ENCODE measurements around the gene CLCF1. TPM values are rescaled to one million over a fixed set of nuclear protein-coding genes. Genes with fewer than 3 reads are reported as not detected.

The CLCF1 gene
- total RNA-seq, 4 donors from 2014 or later = 1.8 to 46.4 (median 5.8) TPM

DNA sequence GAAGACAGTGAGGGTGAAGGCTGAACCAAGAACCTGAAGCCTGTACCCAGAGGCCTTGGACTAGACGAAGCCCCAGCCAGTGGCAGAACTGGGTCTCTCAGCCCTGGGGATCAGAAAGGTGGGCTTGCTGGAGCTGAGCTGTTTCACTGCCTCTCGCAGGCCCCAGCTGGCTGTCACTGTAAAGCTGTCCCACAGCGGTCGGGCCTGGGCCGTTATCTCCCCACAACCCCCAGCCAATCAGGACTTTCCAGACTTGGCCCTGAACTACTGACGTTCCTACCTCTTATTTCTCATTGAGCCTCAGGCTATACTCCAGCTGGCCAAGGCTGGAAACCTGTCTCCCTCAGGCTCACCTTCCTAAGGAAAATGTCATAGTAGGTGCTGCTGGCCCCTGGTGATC, 24.1 kb upstream of the CLCF1 start:
- intact Hi-C loops (cut with DNase I; ENCODE audit: low total_unique reads) (no loop called here), in situ Hi-C loops (cut with MboI; ENCODE audit: low pct_ligation_motif_present in 1 of 4, low pct_unique_long_range_greater_than_20kb in 1 of 4, low sequenced_read_pairs in 3 of 4) (loop anchor here in 3 of 4 donors (10.0 to 25.0 kb wide), 2 partner anchors 87 to 135 kb away; partner anchors contain the start of genes AIP (in 2 of the 3) and GRK2 (in 1 of the 3))
- Histone ChIP-seq H3K4me3 (no peak overlapping the region), H3K36me3 (peaks cover 0 to 24% (median 9%) of the 10 kb centered on the region in 4 donors), H3K27me3 (no peaks in the 10 kb centered on the region), H3K4me1 (peaks cover 23 to 46% (median 32%) of the 10 kb centered on the region in 4 donors), H3K27ac (no peak overlapping the region), H3K9me3 (no peaks in the 10 kb centered on the region)
- TF ChIP-seq EP300 (IDR thresholded peaks at IDR 0.05; ENCODE audit: low read depth) = no peak
- TF ChIP-seq POLR2AphosphoS5 (IDR thresholded peaks at IDR 0.05) = no peak
- TF ChIP-seq POLR2A (IDR thresholded peaks at IDR 0.05) = peak; percentile 10
- TF ChIP-seq CTCF (IDR thresholded peaks at IDR 0.05) = no peak
- WGBS, 2 donors (ENCODE audit: low coverage in 1 of 2) = 82% methylated on average over 6 of the region's 6 CpGs; no CpG with 5 or more reads in 1 of the 2 donors
- no peak for DNase-seq

DNA sequence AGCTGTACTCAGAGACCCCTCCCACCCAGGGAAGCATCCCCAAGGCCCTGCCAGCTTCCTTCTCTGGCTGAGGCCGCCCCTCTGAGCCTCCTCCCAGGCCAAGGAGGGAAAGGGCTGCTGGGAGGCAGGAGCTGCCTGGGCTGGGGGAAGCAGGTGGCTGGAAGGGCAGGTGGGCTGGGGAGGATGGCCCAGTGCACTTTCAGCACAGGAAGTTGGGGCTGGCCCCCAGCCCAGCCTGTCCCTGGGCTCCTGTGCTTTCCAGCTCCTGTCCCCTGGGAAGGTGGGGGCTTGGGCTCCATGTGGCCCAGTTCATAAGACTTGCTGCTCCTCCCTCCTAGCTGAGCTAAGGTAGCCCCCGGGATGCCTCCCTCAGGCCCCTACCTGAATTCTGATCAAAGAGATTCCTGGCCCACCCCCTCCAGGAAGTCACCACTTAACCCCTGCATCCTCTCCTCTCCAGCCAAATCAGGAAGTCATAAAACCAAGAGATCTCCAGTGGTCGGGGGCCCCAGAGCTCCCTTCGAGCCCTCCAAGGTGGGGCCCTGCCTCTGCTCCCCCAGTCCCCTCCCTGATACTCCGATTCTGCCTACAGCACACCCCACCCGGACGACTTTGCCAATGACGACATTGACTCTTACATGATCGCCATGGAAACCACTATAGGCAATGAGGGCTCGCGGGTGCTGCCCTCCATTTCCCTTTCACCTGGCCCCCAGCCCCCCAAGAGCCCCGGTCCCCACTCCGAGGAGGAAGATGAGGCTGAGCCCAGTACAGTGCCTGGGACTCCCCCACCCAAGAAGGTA, 23.4 kb upstream of the CLCF1 start:
- Histone ChIP-seq H3K36me3 (peaks cover 0 to 24% (median 9%) of the 10 kb centered on the region in 4 donors), H3K4me1 (peaks cover 19 to 43% (median 30%) of the 10 kb centered on the region in 4 donors), H3K4me3 (no peak overlapping the region), H3K27me3 (no peaks in the 10 kb centered on the region), H3K27ac (no peak overlapping the region), H3K9me3 (no peaks in the 10 kb centered on the region)
- WGBS, 2 donors (ENCODE audit: low coverage in 1 of 2) = 58 to 100% methylated on average over 1 to 13 of the region's 13 CpGs
- DNase-seq = no peak
- intact Hi-C loops (cut with DNase I; ENCODE audit: low total_unique reads) = no loop called here
- peak in 1 of 3 donors; percentile 21 for TF ChIP-seq POLR2AphosphoS5 (IDR thresholded peaks at IDR 0.05)
- TF ChIP-seq POLR2A (IDR thresholded peaks at IDR 0.05) = no peak
- in situ Hi-C loops (cut with MboI; ENCODE audit: low pct_ligation_motif_present in 1 of 4, low pct_unique_long_range_greater_than_20kb in 1 of 4, low sequenced_read_pairs in 3 of 4) = loop anchor here in 3 of 4 donors (10.0 to 25.0 kb wide), 2 partner anchors 88 to 134 kb away; partner anchors contain the start of genes AIP (in 2 of the 3) and GRK2 (in 1 of the 3)

DNA sequence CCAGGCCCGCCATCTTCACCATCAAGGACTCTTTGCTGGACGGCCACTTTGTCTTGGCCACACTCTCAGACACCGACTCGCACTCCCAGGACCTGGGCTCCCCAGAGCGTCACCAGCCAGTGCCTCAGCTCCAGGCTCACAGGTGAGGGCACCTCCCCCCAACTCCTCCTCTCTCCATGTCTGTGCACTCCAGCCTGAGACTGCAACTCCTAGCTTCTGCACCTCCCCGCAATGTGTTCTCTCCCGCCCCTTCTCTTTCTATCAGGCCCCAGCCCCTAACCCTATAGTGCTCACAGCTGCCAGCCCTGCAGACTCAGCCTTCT, 22.8 kb upstream of the CLCF1 start:
- no peaks in the 10 kb centered on the region for H3K9me3 ChIP-seq
- no peak for TF ChIP-seq POLR2A (IDR thresholded peaks at IDR 0.05)
- TF ChIP-seq EP300 (IDR thresholded peaks at IDR 0.05; ENCODE audit: low read depth) = no peak
- TF ChIP-seq POLR2AphosphoS5 (IDR thresholded peaks at IDR 0.05) = no peak
- TF ChIP-seq CTCF (IDR thresholded peaks at IDR 0.05) = no peak
- intact Hi-C loops (cut with DNase I; ENCODE audit: low total_unique reads) = no loop called here
- DNase-seq = no peak
- peaks cover 19 to 43% (median 31%) of the 10 kb centered on the region in 4 donors for H3K4me1 ChIP-seq
- no peak overlapping the region for H3K27ac ChIP-seq
- 89% methylated on average over 7 of the region's 7 CpGs; no CpG with 5 or more reads in 1 of the 2 donors for whole genome bisulfite sequencing, 2 donors (ENCODE audit: low coverage in 1 of 2)
- in situ Hi-C loops (cut with MboI; ENCODE audit: low pct_ligation_motif_present in 1 of 4, low pct_unique_long_range_greater_than_20kb in 1 of 4, low sequenced_read_pairs in 3 of 4) = loop anchor here in 3 of 4 donors (10.0 to 25.0 kb wide), 2 partner anchors 89 to 134 kb away; partner anchors contain the start of genes AIP (in 2 of the 3) and GRK2 (in 1 of the 3)
- H3K27me3 ChIP-seq = no peaks in the 10 kb centered on the region
- H3K36me3 ChIP-seq = peaks cover 0 to 24% (median 9%) of the 10 kb centered on the region in 4 donors
- no peak overlapping the region for H3K4me3 ChIP-seq

DNA sequence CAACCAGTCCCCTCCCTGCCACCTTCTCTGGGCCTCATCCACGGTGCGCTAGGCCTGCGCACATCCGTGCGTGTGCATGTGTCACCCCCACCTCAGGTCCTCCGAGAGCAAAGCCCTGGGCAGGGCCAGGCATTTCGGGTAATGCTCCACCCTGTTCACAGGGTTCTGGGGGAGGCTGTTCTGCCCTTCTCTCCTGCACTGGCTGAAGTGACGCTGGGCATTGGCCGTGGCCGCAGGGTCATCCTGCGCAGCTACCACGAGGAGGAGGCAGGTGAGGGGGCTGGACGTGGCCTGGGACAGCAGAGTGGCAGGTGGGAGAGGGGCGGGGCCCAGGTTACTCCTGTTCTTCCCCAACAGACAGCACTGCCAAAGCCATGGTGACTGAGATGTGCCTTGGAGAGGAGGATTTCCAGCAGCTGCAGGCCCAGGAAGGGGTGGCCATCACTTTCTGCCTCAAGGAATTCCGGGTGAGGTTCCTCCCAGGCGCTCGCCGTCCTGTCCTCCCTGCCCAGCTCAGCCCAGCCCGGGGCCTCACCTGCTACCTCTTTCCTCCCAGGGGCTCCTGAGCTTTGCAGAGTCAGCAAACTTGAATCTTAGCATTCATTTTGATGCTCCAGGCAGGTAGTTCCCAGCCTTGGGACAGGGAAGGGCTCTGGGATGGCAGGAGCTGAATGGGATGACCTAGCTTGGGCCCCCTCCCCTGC, 22.3 kb upstream of the CLCF1 start:
- 84% methylated on average over 18 of the region's 19 CpGs; no CpG with 5 or more reads in 1 of the 2 donors for WGBS, 2 donors (ENCODE audit: low coverage in 1 of 2)
- H3K9me3 ChIP-seq = no peaks in the 10 kb centered on the region
- in situ Hi-C loops (cut with MboI; ENCODE audit: low pct_ligation_motif_present in 1 of 4, low pct_unique_long_range_greater_than_20kb in 1 of 4, low sequenced_read_pairs in 3 of 4) (loop anchor here in 3 of 4 donors (10.0 to 25.0 kb wide), 2 partner anchors 89 to 133 kb away; partner anchors contain the start of genes AIP (in 2 of the 3) and GRK2 (in 1 of the 3)), intact Hi-C loops (cut with DNase I; ENCODE audit: low total_unique reads) (no loop called here)
- H3K36me3 ChIP-seq = peaks cover 0 to 24% (median 9%) of the 10 kb centered on the region in 4 donors
- no peaks in the 10 kb centered on the region for H3K27me3 ChIP-seq
- H3K4me3 ChIP-seq = no peak overlapping the region
- H3K27ac ChIP-seq = no peak overlapping the region
- H3K4me1 ChIP-seq = peaks cover 22 to 45% (median 32%) of the 10 kb centered on the region in 4 donors
- TF ChIP-seq EP300 (IDR thresholded peaks at IDR 0.05; ENCODE audit: low read depth) (no peak), POLR2AphosphoS5 (IDR thresholded peaks at IDR 0.05) (no peak), POLR2A (IDR thresholded peaks at IDR 0.05) (no peak), CTCF (IDR thresholded peaks at IDR 0.05) (no peak)
- no peak for DNase-seq

Measured in transverse colon (tissue), 4 donors.